PC-3 (cell line): Measurements from ENCODE around the gene NOL4L. TPM values are rescaled to one million over a fixed set of nuclear protein-coding genes. Genes with fewer than 3 reads are reported as not detected.

Experiments
- ATAC-seq: fragments of 200-7000 bp; cut with Tn5 transposase; 2 replicates; pipeline ENCODE4 v1.9.1; 2020; ENCODE audit warnings: mild to moderate bottlenecking, moderate library complexity
- BruUV-seq: library from RNA; stranded (reverse); fragments of 400-500 nt; replicated peaks from 2 replicates; lab custom pipeline; 2021; lab: Mats Ljungman, UMichigan
- CTCF ChIA-PET: fragments of 300-600 bp; sonication (Branson Sonifier 250); formaldehyde crosslinking; loops from one replicate; lab custom pipeline; 2022; ENCODE audit warnings: antibody characterized with exemption; lab: Charles Lee
- POLR2A ChIA-PET: fragments of 300-600 bp; sonication (Branson Sonifier 250); formaldehyde crosslinking; loops from one replicate; lab custom pipeline; 2022; ENCODE audit warnings: antibody characterized with exemption; ENCODE audit not compliant: unreplicated experiment; lab: Charles Lee
- DNase-seq: peaks from one replicate; pipeline ENCODE4 v3.0.0-alpha.2; 2015
- H2AFZ ChIP-seq: fragments of 300-600 bp; sonication (generic); 2 replicates; pipeline ENCODE4 v1.6.0; 2016; ENCODE audit warnings: antibody characterized with exemption, low read length
- H3F3A ChIP-seq: fragments of 300-600 bp; sonication (generic); one replicate; pipeline ENCODE4 v1.6.0; 2017; ENCODE audit warnings: antibody characterized with exemption, low read length, control low read depth, mild to moderate bottlenecking; ENCODE audit not compliant: unreplicated experiment
- H3K27ac ChIP-seq: fragments of 300-600 bp; sonication (generic); 2 replicates; pipeline ENCODE4 v1.5.1; 2016; ENCODE audit warnings: mild to moderate bottlenecking, low read length
- H3K27me3 ChIP-seq: fragments of 300-600 bp; sonication (generic); 2 replicates; pipeline ENCODE4 v1.6.1; 2016; ENCODE audit warnings: low read length, mixed read lengths
- H3K36me3 ChIP-seq: fragments of 300-600 bp; sonication (generic); 2 replicates; pipeline ENCODE4 v1.6.1; 2016; ENCODE audit warnings: low read depth, mixed run types, low read length, mixed read lengths
- H3K4me1 ChIP-seq: fragments of 300-600 bp; sonication (generic); 2 replicates; pipeline ENCODE4 v1.5.1; 2016; ENCODE audit warnings: low read length; ENCODE audit not compliant: insufficient read depth
- H3K4me2 ChIP-seq: fragments of 300-600 bp; sonication (generic); 2 replicates; pipeline ENCODE4 v1.6.0; 2016; ENCODE audit warnings: low read length
- H3K4me3 ChIP-seq: fragments of 300-600 bp; sonication (generic); 2 replicates; pipeline ENCODE4 v1.5.1; 2016; ENCODE audit warnings: mild to moderate bottlenecking, low read length, mixed read lengths
- H3K79me2 ChIP-seq: fragments of 300-600 bp; sonication (generic); 2 replicates; pipeline ENCODE4 v1.6.1; 2017; ENCODE audit warnings: low read length, mixed read lengths
- H3K9ac ChIP-seq: fragments of 300-600 bp; sonication (generic); 2 replicates; pipeline ENCODE4 v1.6.0; 2016; ENCODE audit warnings: mild to moderate bottlenecking, low read length
- H3K9me2 ChIP-seq: fragments of 300-600 bp; sonication (generic); replicated peaks from 2 replicates; pipeline ENCODE4 v1.6.1; 2016; ENCODE audit warnings: mixed run types, low read length, mixed read lengths
- H3K9me3 ChIP-seq: fragments of 300-600 bp; sonication (generic); 2 replicates; pipeline ENCODE4 v1.6.1; 2016; ENCODE audit warnings: low read length, mixed read lengths
- H4K20me1 ChIP-seq: fragments of 300-600 bp; sonication (generic); 2 replicates; pipeline ENCODE4 v1.6.1; 2016; ENCODE audit warnings: low read length, mixed read lengths
- EZH2 ChIP-seq: fragments of 300-600 bp; sonication (generic); IDR thresholded peaks from one replicate; pipeline ENCODE4 v1.6.1; 2017; ENCODE audit warnings: antibody characterized with exemption, mild to moderate bottlenecking, low read length; ENCODE audit not compliant: unreplicated experiment
- EZH2phosphoT487 ChIP-seq: fragments of 300-600 bp; sonication (generic); IDR thresholded peaks from 2 replicates; pipeline ENCODE4 v1.6.1; 2018; ENCODE audit warnings: mild to moderate bottlenecking, antibody characterized with exemption, low read length, borderline replicate concordance
- intact Hi-C: fragments of 100-400 bp; cut with micrococcal nuclease; formaldehyde crosslinking; loops from 2 replicates; pipeline ENCODE4 v1.9.0; 2023
- total RNA-seq: library from RNA; depleted of rRNA; stranded (reverse); fragments of >200 nt; gene quantifications from 2 replicates; pipeline ENCODE4 v1.2.3, GENCODE V29; 2014
- TF ChIP-seq, protein P1 (sequence below): fragments of 300-600 bp; sonication (generic); conservative IDR thresholded peaks from 2 replicates; pipeline ENCODE4 v1.5.1; 2017; ENCODE audit warnings: antibody characterized with exemption, low read depth, mild to moderate bottlenecking, low read length

Gene NOL4L
- total RNA-seq, 1 experiment from 2014 or later: 7.3 TPM

DNA sequence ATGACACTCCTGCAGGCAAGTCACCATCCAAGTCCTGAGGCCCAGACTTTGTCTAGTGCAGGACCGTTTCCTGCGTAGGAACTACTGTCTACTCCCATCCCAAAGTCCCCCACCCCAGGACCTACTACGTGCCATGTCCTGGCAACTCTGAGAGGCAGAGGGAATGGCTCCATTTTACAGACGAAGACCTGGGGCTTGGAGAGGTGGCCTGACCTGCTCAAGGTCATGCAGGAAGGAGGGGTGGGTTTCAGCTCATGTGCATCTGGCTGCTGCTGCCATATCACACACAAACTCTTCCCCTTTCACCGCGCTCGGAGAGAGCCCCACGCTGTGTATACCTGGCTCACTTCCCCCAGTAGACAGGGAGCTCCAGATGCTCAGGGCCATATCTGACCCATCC, 1.2 kb upstream of the NOL4L start:
- Histone ChIP-seq H3K36me3 (no peaks in the 10 kb centered on the region), H3K9me2 (no peaks in the 10 kb centered on the region), H3K9me3 (no peaks in the 10 kb centered on the region), H3K27ac (no peak overlapping the region), H3K27me3 (peaks cover 5% of the 10 kb centered on the region), H3F3A (no peaks in the 10 kb centered on the region), H3K4me1 (peaks cover 11% of the 10 kb centered on the region), H3K79me2 (no peaks in the 10 kb centered on the region), H4K20me1 (no peaks in the 10 kb centered on the region), H3K9ac (no peak overlapping the region), H2AFZ (no peak overlapping the region), H3K4me3 (no peak overlapping the region), H3K4me2 (no peak overlapping the region)
- ATAC-seq (no peak), DNase-seq (no peak)
- intact Hi-C loops: no loop called here
- no TSS peak for BruUV-seq
- POLR2A ChIA-PET: no interaction called here
- CTCF ChIA-PET: no interaction called here
- TF ChIP-seq, protein P1, sequence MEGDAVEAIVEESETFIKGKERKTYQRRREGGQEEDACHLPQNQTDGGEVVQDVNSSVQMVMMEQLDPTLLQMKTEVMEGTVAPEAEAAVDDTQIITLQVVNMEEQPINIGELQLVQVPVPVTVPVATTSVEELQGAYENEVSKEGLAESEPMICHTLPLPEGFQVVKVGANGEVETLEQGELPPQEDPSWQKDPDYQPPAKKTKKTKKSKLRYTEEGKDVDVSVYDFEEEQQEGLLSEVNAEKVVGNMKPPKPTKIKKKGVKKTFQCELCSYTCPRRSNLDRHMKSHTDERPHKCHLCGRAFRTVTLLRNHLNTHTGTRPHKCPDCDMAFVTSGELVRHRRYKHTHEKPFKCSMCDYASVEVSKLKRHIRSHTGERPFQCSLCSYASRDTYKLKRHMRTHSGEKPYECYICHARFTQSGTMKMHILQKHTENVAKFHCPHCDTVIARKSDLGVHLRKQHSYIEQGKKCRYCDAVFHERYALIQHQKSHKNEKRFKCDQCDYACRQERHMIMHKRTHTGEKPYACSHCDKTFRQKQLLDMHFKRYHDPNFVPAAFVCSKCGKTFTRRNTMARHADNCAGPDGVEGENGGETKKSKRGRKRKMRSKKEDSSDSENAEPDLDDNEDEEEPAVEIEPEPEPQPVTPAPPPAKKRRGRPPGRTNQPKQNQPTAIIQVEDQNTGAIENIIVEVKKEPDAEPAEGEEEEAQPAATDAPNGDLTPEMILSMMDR: no peak
- TF ChIP-seq EZH2 (no peak), EZH2phosphoT487 (no peak)

DNA sequence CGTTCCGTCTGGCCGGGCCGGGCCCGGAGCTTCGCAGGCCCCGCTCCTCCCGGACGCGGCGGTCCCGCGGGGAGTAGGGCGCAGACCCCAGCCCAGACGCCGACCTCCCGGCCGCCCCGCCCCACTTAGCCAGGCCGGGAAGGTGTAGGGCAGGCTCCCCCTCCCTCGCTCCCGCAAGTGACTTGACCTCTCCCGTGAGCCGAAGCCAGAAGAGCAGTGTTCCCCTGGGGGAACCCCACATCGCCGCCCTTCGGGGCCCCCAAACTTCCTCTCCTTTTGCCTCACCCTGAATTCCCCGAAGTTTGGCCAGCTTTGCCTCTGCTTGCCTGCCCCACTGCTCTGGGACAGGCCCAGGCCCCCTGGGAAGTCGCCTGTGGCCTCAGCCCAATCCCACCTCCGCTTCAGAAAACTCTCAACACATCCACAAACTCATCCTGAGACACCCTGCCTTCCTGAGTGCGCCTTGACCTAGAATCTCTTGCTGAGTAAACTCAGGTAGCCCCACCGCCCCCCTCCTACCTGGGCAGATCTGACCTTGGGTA, 524 bp upstream of the NOL4L start:
- no peak overlapping the region for H3K27ac ChIP-seq
- H3K4me3 ChIP-seq: no peak overlapping the region
- H3K4me2 ChIP-seq: no peak overlapping the region
- intact Hi-C loops: no loop called here
- H3K9me3 ChIP-seq: no peaks in the 10 kb centered on the region
- no peaks in the 10 kb centered on the region for H3K79me2 ChIP-seq
- peaks cover 5% of the 10 kb centered on the region for H3K27me3 ChIP-seq
- peaks cover 11% of the 10 kb centered on the region for H3K4me1 ChIP-seq
- TF ChIP-seq EZH2phosphoT487 (no peak), EZH2 (no peak)
- TF ChIP-seq, protein P1: no peak
- no peaks in the 10 kb centered on the region for H4K20me1 ChIP-seq
- no peak overlapping the region for H3K9ac ChIP-seq
- no TSS peak for BruUV-seq
- POLR2A ChIA-PET: no interaction called here
- no peak for DNase-seq
- no peaks in the 10 kb centered on the region for H3F3A ChIP-seq
- CTCF ChIA-PET: no interaction called here
- no peak for ATAC-seq
- H2AFZ ChIP-seq: no peak overlapping the region
- H3K9me2 ChIP-seq: no peaks in the 10 kb centered on the region
- H3K36me3 ChIP-seq: no peaks in the 10 kb centered on the region

DNA sequence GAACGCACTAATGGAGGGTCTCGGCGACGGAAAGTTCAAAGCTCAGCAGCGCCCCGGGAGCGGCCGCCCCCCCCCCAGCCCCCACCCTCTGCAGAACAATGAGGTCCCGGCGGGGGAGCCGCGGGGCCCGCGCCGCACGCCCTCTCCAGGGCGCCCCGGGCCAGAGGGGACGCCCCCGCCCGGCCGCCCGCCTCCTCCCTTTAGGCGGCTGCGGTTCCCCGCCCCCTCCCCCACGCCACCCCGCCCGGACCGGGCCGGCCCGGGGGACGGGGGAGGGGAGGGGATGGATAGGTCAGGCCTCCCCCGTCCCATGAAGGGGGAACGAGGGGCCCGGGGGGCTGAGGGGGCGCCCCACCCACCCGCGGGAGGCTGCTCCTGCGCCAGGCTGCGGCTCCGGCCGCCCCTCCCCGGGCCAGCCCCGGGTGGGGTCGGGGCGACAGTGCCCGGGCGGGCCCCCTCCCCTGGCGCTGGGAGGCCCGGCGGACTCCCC, 1.5 kb downstream of the NOL4L start:
- H4K20me1 ChIP-seq: no peaks in the 10 kb centered on the region
- H2AFZ ChIP-seq: no peak overlapping the region
- intact Hi-C loops: no loop called here
- no peak overlapping the region for H3K4me3 ChIP-seq
- no peak overlapping the region for H3K4me2 ChIP-seq
- ChIA-PET CTCF (no interaction called here), POLR2A (no interaction called here)
- BruUV-seq: no TSS peak
- H3K27ac ChIP-seq: no peak overlapping the region
- no peak for TF ChIP-seq EZH2phosphoT487
- TF ChIP-seq EZH2: no peak
- TF ChIP-seq, protein P1: no peak
- H3K36me3 ChIP-seq: no peaks in the 10 kb centered on the region
- H3K9me3 ChIP-seq: no peaks in the 10 kb centered on the region
- H3F3A ChIP-seq: no peaks in the 10 kb centered on the region
- ATAC-seq (no peak), DNase-seq (no peak)
- H3K79me2 ChIP-seq: no peaks in the 10 kb centered on the region
- no peak overlapping the region for H3K9ac ChIP-seq
- H3K9me2 ChIP-seq: no peaks in the 10 kb centered on the region
- no peaks in the 10 kb centered on the region for H3K4me1 ChIP-seq
- H3K27me3 ChIP-seq: peaks cover 5% of the 10 kb centered on the region
